GM21526 (cell line): ENCODE measurements around the gene SNX32.

Source experiments
- ATAC-seq: cut with Tn5 transposase; IDR thresholded peaks from one replicate; pipeline ENCODE4 v1.9.1; 2021; ENCODE audit warnings: moderate library complexity; ENCODE audit not compliant: unreplicated experiment, low FRiP score

The SNX32 gene

GRCh38 chr11:65854852-65855837 lies 21.4 kb downstream of the SNX32 start:
- ATAC-seq = no peak

GRCh38 chr11:65855927-65856363 lies 22.2 kb downstream of the SNX32 start:
- ATAC-seq = no peak

DNA sequence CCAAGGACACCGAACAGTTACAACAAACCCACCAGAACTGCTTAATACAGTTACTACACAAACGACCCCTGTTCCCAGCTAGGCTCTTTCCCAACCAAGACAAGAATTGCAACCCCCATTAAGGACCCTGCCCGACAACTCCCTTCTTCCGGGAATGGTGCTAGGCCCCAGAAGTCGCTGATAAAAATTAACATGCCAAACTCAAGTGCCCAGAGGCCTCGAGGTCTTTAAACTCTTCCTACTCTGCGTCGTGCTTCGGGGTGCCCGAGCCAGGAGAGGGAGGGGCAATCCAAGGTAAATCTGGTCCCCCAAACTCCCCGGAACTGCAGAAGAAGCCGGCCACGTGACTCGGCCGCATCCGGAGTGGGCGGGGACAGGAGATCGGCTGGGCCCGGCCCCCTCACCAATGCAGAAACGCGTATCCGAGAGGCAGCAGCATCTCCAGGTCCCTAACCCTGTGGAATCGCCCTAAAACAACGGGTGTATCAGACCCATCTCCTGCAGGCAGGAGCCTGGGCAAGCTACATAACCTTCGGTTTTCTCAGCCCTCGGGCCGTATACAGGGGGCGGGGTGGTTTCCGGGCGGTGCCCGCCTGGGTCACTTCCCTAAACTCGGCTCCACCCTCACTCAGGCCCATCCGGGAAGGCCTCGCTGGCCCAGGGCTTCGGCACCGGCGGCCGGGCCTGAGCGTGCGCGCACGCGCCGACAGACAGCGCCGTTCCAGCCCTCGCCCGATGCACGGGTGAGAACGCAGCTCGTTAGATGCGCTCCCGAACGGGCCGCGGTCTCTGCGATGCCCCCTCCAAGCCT lies 23.1 kb downstream of the SNX32 start:
- ATAC-seq = no peak

- ATAC-seq = no peak
Measured at GRCh38 chr11:65857500-65857852, 23.7 kb downstream of the SNX32 start.

GRCh38 chr11:65857853-65858680 lies 24.3 kb downstream of the SNX32 start, which contains the start of gene CFL1:
Gene CFL1 (minus strand): TSS chr11:65858180. CDS start chr11:65858099, 81 bp downstream.
- peak; percentile 39 for ATAC-seq

GRCh38 chr11:65858681-65859087 lies 24.9 kb downstream of the SNX32 start:
- ATAC-seq = no peak

DNA sequence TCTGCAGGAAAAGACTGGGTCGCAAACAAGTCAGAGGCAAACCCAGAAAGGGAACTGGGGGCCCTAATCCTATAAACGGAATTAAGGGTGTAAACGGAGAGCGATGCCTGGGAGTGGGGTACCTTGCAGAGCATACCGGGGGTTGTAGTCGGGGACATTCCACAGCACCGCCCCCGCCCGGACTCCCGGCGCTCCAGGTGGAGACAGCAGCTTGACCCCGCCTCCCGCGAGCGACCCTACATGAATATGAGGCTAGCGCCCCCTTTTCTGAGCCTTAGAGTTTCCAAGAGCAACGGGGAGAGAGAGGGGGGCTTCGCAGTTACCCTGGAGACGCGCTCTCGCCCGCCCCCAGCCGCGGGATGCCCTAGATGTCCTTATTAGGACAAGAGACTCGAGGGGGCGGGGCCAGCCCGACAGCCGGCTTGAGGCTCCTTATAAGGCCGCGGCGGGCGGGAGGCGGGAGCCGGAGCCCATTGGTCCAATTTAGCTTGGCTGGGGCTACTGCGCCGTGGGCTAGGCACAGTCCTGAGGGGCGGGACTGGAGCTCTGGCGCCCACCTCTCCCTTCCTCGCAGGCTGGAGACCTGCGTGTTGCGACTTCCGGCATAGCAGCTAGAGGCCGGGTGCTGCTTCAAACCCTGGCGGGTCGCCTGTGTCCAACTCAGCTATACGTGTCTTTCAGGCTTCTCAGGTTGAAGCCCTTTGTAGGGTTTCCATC lies 25.5 kb downstream of the SNX32 start:
- ATAC-seq = peak; percentile 43

DNA sequence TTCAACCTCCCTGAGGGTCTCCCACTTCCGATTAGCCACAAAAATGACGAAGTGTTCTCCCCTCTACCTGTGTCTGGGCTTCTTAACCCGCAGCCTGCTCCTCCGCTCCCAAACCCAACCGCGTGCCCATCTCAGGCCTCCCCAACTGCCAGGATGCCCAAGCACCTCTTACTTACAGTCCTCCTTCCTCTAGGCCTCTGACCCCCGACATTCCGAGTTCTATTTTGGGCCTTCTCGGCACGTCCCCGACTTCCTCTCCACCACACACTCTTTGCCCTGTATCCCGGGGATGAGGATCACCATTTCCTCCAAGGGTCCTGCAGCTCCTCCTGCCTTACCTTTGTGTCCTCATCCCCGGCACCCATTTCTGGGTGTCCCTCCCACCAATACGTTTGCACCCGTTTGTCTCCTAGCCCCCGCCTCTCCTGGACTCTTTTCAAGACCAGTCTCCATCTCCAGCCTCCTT lies 26.1 kb downstream of the SNX32 start:
- ATAC-seq = no peak

- ATAC-seq = no peak
Measured at GRCh38 chr11:65860278-65861164, 26.8 kb downstream of the SNX32 start, which contains the start of gene MUS81. Gene MUS81 (plus strand): TSS chr11:65860433. CDS start chr11:65860754, 321 bp downstream.

- ATAC-seq = no peak
Measured at GRCh38 chr11:65861165-65861505, 27.4 kb downstream of the SNX32 start.

GRCh38 chr11:65861533-65862183 lies 27.9 kb downstream of the SNX32 start:
- no peak for ATAC-seq

DNA sequence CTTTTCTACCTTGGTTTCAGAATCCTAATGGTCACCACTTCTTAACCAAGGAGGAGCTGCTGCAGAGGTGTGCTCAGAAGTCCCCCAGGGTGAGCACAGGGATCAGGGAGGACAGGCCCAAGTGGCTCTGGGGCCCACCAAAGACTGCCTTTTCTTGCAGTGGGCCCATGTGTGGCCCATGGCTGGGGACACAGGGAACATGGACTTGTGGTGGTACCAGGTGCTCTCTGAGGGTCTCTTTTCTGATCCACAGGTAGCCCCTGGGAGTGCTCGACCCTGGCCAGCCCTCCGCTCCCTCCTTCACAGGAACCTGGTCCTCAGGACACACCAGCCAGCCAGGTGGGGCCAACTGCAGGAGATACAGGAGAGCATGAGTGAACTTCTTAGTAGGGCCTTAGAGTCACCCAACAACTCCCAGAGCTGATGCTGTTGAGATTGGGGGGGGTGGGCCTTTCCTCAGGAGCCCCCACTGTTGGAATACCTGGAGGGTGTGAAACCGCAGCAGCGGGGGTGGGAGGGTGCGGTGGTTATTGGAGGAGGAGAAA lies 28.5 kb downstream of the SNX32 start:
- ATAC-seq = no peak

DNA sequence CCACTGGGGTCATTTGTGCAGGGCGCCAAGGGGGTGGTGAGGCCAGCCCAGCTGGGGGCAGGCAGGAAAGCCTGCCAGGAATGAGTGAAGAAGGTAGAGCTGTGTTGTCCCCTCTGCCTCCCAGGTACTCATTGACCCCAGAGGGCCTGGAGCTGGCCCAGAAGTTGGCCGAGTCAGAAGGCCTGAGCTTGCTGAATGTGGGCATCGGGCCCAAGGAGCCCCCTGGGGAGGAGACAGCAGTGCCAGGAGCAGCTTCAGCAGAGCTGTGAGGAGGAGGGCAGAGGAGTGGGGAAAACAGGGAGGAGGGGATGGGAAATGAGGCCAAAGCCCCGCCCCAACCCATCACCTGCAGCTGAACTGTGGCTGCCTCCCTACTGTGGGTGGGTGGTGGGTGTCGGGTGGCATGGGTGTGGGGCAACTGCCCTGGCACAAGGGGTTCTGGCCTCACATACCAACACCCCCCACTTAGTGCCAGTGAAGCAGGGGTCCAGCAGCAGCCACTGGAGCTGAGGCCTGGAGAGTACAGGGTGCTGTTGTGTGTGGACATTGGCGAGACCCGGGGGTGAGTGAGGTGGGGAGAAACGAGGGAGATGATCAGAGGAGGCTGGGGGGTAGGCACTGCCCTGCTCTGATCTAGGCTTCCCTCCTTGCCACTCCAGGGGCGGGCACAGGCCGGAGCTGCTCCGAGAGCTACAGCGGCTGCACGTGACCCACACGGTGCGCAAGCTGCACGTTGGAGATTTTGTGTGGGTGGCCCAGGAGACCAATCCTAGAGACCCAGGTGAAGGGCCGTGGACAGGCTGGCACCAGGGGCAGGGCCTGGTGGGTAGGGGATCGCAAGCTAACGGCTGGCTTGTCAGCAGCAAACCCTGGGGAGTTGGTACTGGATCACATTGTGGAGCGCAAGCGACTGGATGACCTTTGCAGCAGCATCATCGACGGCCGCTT lies 29.5 kb downstream of the SNX32 start:
- no peak for ATAC-seq

- no peak for ATAC-seq
Measured at GRCh38 chr11:65863889-65864705, 30.3 kb downstream of the SNX32 start.

DNA sequence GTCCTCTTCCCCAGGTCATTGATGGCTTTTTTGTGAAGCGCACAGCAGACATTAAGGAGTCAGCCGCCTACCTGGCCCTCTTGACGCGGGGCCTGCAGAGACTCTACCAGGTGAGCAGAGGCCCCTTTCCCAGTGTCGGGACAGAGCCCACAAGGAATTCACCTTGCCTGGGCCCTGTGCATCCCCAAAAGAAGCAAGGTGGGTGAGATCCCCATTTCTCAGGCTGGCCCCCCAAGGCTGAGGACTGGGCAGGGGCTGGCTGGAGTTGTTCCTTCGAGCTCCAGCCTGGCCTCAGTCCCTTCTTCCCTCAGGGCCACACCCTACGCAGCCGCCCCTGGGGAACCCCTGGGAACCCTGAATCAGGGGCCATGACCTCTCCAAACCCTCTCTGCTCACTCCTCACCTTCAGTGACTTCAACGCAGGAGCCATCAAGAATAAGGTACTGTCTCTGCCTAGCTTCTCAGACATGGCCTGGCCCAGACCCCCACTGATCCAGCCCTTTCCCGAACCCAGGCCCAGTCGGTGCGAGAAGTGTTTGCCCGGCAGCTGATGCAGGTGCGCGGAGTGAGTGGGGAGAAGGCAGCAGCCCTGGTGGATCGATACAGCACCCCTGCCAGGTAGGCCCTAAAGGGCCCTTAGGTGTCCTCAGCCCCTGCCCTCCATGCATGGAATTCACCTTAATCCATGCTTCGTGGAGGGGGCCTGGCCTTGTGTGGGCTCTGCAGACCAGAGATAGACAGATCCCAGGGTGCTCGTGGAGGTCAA lies 31.1 kb downstream of the SNX32 start:
- ATAC-seq = no peak
